Testis (tissue), 2 donors: Measurements from ENCODE around the gene SAP130.

Source experiments
- POLR2A ChIP-seq: fragments of 450-650 bp; IDR thresholded peaks from one replicate; pipeline ENCODE4 v1.6.1; 2017; ENCODE audit warnings: antibody characterized with exemption, mild to moderate bottlenecking, moderate library complexity
- TF ChIP-seq, protein P1 (sequence below), 3 experiments: fragments of 450-650 bp in 2 of 3; fragments of 200-600 bp in 1 of 3; sonication (generic) in 1 of 3; IDR thresholded peaks; one replicate each; pipeline ENCODE4 v1.5.1; 2016 to 2019; ENCODE audit warnings: antibody characterized with exemption in 3 of 3, mild to moderate bottlenecking in 2 of 3, moderate library complexity in 1 of 3

DNA sequence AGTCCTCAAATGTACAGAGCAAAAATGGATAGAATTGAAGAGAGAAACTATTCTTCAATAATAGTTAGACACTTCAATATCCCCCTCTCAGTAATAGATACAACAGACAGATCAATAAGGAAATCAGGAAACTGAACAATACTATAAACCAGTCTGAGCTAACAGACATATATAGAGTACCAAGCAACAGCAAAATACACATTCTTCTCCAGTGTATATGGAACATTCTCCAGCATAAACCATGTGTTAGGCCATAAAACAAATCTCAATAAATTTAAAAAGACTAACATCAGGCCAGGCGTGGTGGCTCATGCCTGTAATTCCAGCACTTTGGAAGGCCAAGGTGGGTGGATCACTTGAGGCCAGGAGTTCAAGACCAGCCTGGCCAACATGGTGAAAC, 98.4 kb downstream of the SAP130 start:
- no peak for TF ChIP-seq POLR2A
- TF ChIP-seq, protein P1, sequence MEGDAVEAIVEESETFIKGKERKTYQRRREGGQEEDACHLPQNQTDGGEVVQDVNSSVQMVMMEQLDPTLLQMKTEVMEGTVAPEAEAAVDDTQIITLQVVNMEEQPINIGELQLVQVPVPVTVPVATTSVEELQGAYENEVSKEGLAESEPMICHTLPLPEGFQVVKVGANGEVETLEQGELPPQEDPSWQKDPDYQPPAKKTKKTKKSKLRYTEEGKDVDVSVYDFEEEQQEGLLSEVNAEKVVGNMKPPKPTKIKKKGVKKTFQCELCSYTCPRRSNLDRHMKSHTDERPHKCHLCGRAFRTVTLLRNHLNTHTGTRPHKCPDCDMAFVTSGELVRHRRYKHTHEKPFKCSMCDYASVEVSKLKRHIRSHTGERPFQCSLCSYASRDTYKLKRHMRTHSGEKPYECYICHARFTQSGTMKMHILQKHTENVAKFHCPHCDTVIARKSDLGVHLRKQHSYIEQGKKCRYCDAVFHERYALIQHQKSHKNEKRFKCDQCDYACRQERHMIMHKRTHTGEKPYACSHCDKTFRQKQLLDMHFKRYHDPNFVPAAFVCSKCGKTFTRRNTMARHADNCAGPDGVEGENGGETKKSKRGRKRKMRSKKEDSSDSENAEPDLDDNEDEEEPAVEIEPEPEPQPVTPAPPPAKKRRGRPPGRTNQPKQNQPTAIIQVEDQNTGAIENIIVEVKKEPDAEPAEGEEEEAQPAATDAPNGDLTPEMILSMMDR (IDR thresholded peaks at IDR 0.05): no peak
